ENCODE measurements around the gene ICAM4.
"Not testable (repeated sequence)": the region's sequence is repeated elsewhere in the genome, so short reads cannot be mapped to it uniquely, and the experiment has no call there.

The ICAM4 gene, protein sequence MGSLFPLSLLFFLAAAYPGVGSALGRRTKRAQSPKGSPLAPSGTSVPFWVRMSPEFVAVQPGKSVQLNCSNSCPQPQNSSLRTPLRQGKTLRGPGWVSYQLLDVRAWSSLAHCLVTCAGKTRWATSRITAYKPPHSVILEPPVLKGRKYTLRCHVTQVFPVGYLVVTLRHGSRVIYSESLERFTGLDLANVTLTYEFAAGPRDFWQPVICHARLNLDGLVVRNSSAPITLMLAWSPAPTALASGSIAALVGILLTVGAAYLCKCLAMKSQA

DNA sequence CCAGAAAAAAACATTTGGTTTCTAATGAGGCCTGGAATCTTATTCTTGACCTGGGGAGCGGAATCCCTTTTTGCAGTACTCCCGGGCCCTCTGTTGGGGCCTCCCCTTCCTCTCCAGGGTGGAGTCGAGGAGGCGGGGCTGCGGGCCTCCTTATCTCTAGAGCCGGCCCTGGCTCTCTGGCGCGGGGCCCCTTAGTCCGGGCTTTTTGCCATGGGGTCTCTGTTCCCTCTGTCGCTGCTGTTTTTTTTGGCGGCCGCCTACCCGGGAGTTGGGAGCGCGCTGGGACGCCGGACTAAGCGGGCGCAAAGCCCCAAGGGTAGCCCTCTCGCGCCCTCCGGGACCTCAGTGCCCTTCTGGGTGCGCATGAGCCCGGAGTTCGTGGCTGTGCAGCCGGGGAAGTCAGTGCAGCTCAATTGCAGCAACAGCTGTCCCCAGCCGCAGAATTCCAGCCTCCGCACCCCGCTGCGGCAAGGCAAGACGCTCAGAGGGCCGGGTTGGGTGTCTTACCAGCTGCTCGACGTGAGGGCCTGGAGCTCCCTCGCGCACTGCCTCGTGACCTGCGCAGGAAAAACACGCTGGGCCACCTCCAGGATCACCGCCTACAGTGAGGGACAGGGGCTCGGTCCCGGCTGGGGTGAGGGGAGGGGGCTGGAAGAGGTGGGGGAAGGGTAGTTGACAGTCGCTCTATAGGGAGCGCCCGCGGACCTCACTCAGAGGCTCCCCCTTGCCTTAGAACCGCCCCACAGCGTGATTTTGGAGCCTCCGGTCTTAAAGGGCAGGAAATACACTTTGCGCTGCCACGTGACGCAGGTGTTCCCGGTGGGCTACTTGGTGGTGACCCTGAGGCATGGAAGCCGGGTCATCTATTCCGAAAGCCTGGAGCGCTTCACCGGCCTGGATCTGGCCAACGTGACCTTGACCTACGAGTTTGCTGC is at the start of gene ICAM4:
Gene ICAM4 (plus strand): TSS at position 153 of the 935 bp plus-strand sequence. CDS start 58 bp downstream, at position 211.
- H3K36me3 Mint-ChIP-seq (ENCODE audit: insufficient read depth) = peaks cover 37% of the 10 kb centered on the region
- H3K4me3 Mint-ChIP-seq = peak within 1 kb of the TSS; percentile 40
- no peak within 1 kb of the TSS for H3K27ac Mint-ChIP-seq (ENCODE audit: low read depth)
- peaks cover 43% of the 10 kb centered on the region for H3K4me1 Mint-ChIP-seq
- no peaks in the 10 kb centered on the region for H3K9me3 Mint-ChIP-seq
- DNase-seq (ENCODE audit: low spot score in 2 of 2) (no peak), ATAC-seq (replicated peaks; ENCODE audit: extremely low read depth, poor library complexity, severe bottlenecking) (no peak)
- peaks cover 45% of the 10 kb centered on the region for H3K27me3 Mint-ChIP-seq

DNA sequence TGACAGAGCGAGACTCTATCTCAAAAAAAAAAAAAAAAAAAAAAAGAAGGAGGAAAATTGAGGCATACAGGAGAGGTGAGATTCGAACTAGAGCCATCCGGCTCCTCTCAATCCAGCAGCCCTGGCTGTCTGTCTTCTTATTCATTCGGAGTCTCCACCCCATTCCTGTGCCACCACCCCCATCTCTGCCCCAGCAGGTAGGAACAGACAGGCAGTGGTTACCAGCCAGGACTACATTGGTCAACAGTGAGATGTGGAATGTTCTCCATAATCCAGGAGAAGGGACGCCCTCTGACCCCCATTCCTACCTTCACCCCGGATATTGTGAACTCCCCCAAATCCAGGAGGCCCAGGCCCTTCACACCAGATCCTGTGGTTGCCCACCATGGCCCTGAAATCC is 49.1 kb upstream of the ICAM4 start:
- Mint-ChIP-seq H3K9me3 (no peaks in the 10 kb centered on the region), H3K4me3 (no peak overlapping the region), H3K36me3 (ENCODE audit: insufficient read depth) (peaks cover 1% of the 10 kb centered on the region), H3K27me3 (no peaks in the 10 kb centered on the region), H3K27ac (ENCODE audit: low read depth) (no peak overlapping the region), H3K4me1 (peaks cover 10% of the 10 kb centered on the region)
- ATAC-seq (replicated peaks; ENCODE audit: extremely low read depth, poor library complexity, severe bottlenecking) (no peak), DNase-seq (ENCODE audit: low spot score in 2 of 2) (no peak)

DNA sequence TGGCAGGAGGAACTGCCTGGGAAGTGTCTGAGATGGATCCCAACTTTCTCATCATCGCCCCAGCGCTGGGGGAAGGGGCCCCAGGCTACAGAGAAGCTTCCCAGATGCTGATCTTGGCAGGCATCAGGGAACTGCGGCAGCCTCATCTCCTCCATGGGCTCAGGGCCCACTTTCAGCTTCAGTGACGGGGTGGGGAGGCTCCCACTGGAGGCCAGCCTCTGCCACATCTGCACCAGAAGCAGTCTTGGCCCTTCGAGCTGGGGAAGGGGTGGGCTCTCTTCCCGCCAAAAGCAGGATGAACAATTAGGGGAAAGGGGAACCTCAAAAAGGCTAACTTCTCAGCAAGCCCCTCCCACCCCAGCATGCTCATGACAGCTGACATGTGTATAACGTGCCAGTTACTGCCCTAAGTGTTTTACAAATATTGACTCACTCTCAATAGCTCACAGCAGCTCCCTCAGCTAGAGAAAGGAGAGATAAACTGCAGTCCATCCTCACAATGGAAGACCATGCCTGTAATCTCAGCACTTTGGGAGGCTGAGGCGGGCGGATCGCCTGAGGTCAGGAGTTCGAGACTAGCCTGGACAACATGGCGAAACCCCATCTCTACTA is 48.5 kb upstream of the ICAM4 start:
- no peak for ATAC-seq (replicated peaks; ENCODE audit: extremely low read depth, poor library complexity, severe bottlenecking)

DNA sequence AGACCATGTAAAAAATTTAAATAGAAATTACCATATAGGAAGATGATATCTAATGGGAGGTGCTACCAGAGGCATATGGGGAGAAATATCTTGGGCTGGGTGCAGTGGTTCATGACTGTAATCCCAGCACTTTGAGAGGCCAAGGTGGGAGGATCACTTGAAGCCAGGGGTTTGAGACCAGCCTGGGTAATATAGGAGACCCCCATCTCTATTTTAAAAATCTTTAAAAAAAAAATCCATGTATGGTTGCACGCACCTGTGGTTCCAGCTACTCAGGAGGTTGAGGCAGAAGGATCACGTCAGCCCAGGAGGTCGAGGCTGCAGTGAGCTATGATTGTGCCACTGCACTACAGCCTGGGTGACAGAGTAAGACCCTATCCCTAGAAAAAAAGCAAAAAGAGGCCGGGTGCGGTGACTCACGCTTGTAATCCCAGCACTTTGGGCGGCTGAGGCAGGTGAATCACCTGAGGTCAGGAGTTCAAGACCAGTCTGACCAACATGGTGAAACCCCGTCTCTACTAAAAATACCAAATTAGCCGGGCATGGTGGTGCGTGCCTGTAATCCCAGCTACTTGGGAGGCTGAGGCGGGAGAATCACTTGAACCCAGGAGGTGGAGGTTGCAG is 44.8 kb upstream of the ICAM4 start:
- not testable (repeated sequence) for H3K27ac Mint-ChIP-seq (ENCODE audit: low read depth); H3K36me3 Mint-ChIP-seq (ENCODE audit: insufficient read depth); H3K9me3 Mint-ChIP-seq; DNase-seq (ENCODE audit: low spot score in 2 of 2); H3K4me3 Mint-ChIP-seq; H3K4me1 Mint-ChIP-seq; ATAC-seq (replicated peaks; ENCODE audit: extremely low read depth, poor library complexity, severe bottlenecking); H3K27me3 Mint-ChIP-seq

More for the DNA sequence above, 48.5 kb upstream of the ICAM4 start:
- H3K27me3 Mint-ChIP-seq = no peaks in the 10 kb centered on the region
- H3K9me3 Mint-ChIP-seq = no peaks in the 10 kb centered on the region
- no peak overlapping the region for H3K27ac Mint-ChIP-seq (ENCODE audit: low read depth)
- no peak overlapping the region for H3K4me3 Mint-ChIP-seq
- H3K4me1 Mint-ChIP-seq = peaks cover 10% of the 10 kb centered on the region
- H3K36me3 Mint-ChIP-seq (ENCODE audit: insufficient read depth) = peaks cover 1% of the 10 kb centered on the region
- no peak for DNase-seq (ENCODE audit: low spot score in 2 of 2)

DNA sequence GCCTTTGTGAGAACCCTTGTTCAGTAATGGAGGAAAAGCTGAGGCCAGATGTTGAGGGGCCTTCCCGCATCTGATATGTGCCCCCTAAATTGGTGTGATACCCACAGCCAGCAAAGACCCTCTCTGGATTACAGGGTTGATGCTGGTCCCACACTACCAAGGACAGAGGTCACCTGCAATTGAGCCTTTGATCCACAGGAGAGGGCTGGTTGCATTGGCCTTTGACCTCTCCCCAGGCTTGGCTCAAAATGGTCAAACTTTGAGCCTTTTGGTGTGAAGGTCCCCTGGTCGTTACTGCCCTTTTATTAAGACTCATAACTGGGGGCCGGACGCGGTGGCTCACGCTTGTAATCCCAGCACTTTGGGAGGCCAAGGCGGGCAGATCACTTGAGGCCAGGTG is 43.1 kb upstream of the ICAM4 start:
- Mint-ChIP-seq H3K4me3 (no peak overlapping the region), H3K9me3 (no peaks in the 10 kb centered on the region), H3K36me3 (ENCODE audit: insufficient read depth) (no peaks in the 10 kb centered on the region), H3K27me3 (no peaks in the 10 kb centered on the region), H3K27ac (ENCODE audit: low read depth) (no peak overlapping the region), H3K4me1 (no peaks in the 10 kb centered on the region)
- DNase-seq (ENCODE audit: low spot score in 2 of 2) = no peak
- ATAC-seq (replicated peaks; ENCODE audit: extremely low read depth, poor library complexity, severe bottlenecking) = no peak

DNA sequence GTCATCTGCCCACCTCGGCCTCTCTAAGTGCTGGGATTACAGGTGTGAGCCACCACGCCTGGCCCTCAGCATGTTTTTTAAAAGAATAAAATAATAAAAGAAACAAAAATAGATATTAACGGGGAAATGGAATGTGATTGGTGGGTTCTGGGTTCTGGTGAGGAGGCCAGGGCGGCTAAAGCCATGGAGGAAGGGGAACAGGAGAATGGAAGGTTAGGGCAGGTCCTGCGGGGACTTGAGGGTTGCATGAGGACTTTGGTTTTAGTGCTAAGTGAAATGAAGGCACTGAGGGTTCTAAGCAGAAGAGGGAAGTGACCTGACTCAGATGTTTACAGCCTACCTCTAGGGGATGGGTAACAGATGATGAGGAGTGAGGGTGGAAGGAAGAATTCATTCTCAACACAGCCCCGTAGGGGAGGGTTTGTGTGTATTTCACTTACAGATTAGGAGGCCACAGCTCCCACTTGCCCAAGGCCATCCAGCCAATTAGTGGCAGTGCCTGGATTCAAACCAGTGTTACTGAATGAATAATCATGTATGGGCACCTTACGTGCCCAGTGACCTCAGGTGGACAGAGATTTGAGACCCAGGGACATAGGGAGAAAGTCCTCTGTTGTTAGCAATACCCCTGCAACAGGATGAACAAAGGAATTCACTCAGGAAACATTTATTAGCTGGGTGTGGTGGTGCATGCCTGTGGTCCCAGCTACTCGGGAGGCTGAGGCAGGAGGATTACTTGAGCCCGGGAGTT is 41.4 kb upstream of the ICAM4 start:
- H3K4me1 Mint-ChIP-seq = no peaks in the 10 kb centered on the region
- no peaks in the 10 kb centered on the region for H3K27me3 Mint-ChIP-seq
- peaks cover 1% of the 10 kb centered on the region for H3K36me3 Mint-ChIP-seq (ENCODE audit: insufficient read depth)
- H3K9me3 Mint-ChIP-seq = no peaks in the 10 kb centered on the region
- H3K27ac Mint-ChIP-seq (ENCODE audit: low read depth) = no peak overlapping the region
- H3K4me3 Mint-ChIP-seq = no peak overlapping the region
- ATAC-seq (replicated peaks; ENCODE audit: extremely low read depth, poor library complexity, severe bottlenecking) (no peak), DNase-seq (ENCODE audit: low spot score in 2 of 2) (no peak)

DNA sequence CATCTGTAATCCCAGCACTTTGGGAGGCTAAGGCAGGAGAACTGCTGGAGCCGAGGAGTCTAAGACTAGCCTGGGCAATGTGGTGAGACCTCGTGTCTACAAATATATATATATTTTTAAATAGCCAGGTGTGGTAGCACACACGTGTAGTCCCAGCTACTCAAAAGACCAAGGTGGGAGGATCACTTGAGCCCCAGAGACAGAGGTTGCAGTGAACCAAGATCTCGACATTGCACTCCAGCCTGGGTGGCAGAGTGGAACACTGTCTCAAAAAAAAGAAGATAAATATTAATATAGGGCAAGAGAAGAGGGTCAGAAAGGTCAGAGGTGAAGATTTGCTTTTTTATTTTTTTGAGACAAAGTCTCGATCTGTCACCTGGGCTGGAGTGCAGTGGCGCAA is 40.2 kb upstream of the ICAM4 start:
- Mint-ChIP-seq H3K27me3 (no peaks in the 10 kb centered on the region), H3K36me3 (ENCODE audit: insufficient read depth) (peaks cover 2% of the 10 kb centered on the region), H3K4me3 (no peak overlapping the region), H3K27ac (ENCODE audit: low read depth) (no peak overlapping the region), H3K4me1 (no peaks in the 10 kb centered on the region), H3K9me3 (no peaks in the 10 kb centered on the region)
- no peak for DNase-seq (ENCODE audit: low spot score in 2 of 2)
- ATAC-seq (replicated peaks; ENCODE audit: extremely low read depth, poor library complexity, severe bottlenecking) = no peak

DNA sequence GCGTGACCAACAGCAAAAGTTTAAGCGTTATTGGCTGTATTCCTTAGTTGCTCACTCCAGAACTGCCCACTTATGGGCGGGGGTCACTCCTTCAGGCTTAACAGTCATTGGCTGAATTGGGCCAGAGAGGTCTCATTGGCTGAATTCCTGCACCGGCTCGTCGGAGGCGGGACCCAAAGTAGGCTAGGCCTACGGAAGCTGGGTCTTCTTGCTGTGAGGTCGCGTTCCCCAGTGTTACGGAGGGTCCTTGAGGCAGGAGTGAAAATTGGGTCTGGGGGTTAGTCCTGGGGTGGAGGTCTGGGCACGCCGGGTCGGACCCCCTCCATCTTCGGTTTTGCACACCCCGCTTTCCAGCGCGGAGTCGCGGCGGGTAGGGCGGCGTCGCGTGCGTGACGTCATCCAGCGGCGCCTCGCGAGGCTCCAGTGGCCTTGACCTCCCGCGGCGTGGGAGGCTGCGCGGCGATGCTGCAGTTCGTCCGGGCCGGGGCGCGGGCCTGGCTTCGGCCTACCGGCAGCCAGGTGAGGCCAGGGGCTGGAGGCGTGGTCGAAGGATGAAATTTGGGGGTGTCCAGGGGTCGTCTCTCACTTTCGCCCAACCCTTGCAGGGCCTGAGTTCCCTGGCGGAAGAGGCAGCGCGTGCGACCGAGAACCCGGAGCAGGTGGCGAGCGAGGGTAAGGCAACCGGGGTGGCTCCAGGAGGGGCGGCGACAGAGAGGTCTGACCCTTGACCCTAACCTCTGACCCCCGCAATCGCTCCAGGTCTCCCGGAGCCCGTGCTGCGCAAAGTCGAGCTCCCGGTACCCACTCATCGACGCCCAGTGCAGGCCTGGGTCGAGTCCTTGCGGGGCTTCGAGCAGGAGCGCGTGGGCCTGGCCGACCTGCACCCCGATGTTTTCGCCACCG is 34.7 kb upstream of the ICAM4 start, which contains the start of gene MRPL4:
Gene MRPL4 (plus strand): TSS at position 423 of the 903 bp plus-strand sequence. CDS start 40 bp downstream, at position 463.
- H3K4me1 Mint-ChIP-seq = peaks cover 7% of the 10 kb centered on the region
- peaks cover 26% of the 10 kb centered on the region for H3K36me3 Mint-ChIP-seq (ENCODE audit: insufficient read depth)
- H3K27ac Mint-ChIP-seq (ENCODE audit: low read depth) = peak within 1 kb of the TSS; percentile 97
- H3K9me3 Mint-ChIP-seq = no peaks in the 10 kb centered on the region
- DNase-seq (ENCODE audit: low spot score in 2 of 2) (peak; percentile 89 to 96), ATAC-seq (replicated peaks; ENCODE audit: extremely low read depth, poor library complexity, severe bottlenecking) (peak; percentile 98)
- no peaks in the 10 kb centered on the region for H3K27me3 Mint-ChIP-seq
- H3K4me3 Mint-ChIP-seq = peak within 1 kb of the TSS; percentile 97

DNA sequence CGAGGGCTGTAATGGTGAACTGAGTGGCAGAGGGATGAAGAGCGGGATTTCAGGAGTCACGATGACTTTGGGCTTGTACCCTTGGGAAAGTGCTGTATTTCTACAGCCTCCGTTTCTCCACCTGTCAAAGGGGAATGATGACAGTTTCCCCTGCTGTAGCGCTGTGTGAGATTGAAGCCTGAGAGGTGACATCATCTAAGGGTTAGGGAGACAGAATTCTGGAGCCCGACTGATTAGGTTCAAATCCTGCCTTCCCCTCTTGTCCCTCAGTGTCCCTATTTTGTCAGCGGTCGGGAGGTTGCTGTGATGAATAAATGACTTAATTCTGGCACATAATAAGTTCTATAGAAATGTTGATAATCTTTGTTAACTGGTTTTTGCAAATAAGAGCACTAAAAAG is 34.0 kb upstream of the ICAM4 start:
- Mint-ChIP-seq H3K36me3 (ENCODE audit: insufficient read depth) (peaks cover 30% of the 10 kb centered on the region), H3K27me3 (no peaks in the 10 kb centered on the region), H3K4me3 (peak overlapping the region; percentile 97), H3K9me3 (no peaks in the 10 kb centered on the region), H3K27ac (ENCODE audit: low read depth) (peak overlapping the region; percentile 97), H3K4me1 (peaks cover 13% of the 10 kb centered on the region)
- DNase-seq (ENCODE audit: low spot score in 2 of 2) = no peak
- ATAC-seq (replicated peaks; ENCODE audit: extremely low read depth, poor library complexity, severe bottlenecking) = no peak

DNA sequence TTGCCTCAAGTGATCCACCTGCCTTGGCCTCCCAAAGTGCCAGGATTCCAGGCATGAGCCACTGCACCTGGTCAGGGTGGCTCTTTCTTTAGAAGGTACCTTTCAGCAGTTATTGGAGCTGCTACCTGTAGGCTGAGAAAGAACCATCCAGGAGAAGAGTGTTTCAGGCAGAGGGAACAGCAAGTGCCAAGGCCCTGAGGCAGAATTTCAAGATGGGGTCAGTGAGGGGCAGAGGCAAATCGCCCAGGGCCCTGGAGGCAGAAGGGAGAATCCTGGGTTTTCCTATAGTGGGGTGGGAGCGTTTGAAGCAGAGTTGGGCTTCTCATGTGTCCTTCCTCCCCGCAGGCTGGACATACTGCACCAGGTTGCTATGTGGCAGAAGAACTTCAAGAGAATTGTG is 32.5 kb upstream of the ICAM4 start:
- Mint-ChIP-seq H3K36me3 (ENCODE audit: insufficient read depth) (peaks cover 35% of the 10 kb centered on the region), H3K27me3 (no peaks in the 10 kb centered on the region), H3K4me3 (no peak overlapping the region), H3K27ac (ENCODE audit: low read depth) (no peak overlapping the region), H3K4me1 (peaks cover 13% of the 10 kb centered on the region), H3K9me3 (no peaks in the 10 kb centered on the region)
- ATAC-seq (replicated peaks; ENCODE audit: extremely low read depth, poor library complexity, severe bottlenecking) (no peak), DNase-seq (ENCODE audit: low spot score in 2 of 2) (no peak)

DNA sequence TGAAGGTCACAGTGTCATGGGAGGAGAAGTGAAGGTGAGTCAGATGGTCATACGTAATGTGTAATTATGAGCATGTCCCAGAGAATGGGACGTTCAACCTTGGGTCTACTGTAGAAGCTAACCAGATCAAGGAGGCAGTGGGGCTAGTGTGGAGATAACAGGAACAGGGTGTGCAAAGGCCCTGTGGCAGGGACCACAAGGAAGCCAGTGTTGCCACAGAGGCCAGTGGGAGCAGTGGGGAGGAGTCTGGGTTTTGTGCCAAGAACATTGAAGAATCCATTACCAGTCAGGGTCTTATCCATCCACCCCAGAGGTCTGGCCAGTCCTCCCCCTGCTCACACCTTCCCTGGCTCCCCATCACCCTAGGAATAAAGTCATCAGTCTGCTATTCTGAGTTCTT is 31.4 kb upstream of the ICAM4 start:
- ATAC-seq (replicated peaks; ENCODE audit: extremely low read depth, poor library complexity, severe bottlenecking) = no peak
- peaks cover 13% of the 10 kb centered on the region for H3K4me1 Mint-ChIP-seq
- no peak overlapping the region for H3K4me3 Mint-ChIP-seq
- H3K36me3 Mint-ChIP-seq (ENCODE audit: insufficient read depth) = peaks cover 33% of the 10 kb centered on the region
- no peaks in the 10 kb centered on the region for H3K9me3 Mint-ChIP-seq
- no peaks in the 10 kb centered on the region for H3K27me3 Mint-ChIP-seq
- no peak overlapping the region for H3K27ac Mint-ChIP-seq (ENCODE audit: low read depth)
- DNase-seq (ENCODE audit: low spot score in 2 of 2) = no peak
